IPS-NIHi7 (cell line): ENCODE data around the gene ELOVL7.
A peak's percentile ranks its signal among the peaks of the same experiment; 100 is the strongest.
"Not testable (repeated sequence)": the region's sequence is repeated elsewhere in the genome, so short reads cannot be mapped to it uniquely, and the experiment has no call there.

ENCODE experiments used
- DNase-seq: peaks from one replicate; pipeline ENCODE4 v3.0.0; 2012; ENCODE audit warnings: mixed read lengths; ENCODE audit errors: extremely low spot score

Gene ELOVL7

GRCh38 chr5:60843936-60844905 lies at the start of gene ELOVL7:
Gene ELOVL7, minus strand, starts transcription at chr5:60844269. Its CDS starts 56,872 bp downstream, at chr5:60787397.
- peak; percentile 92 for DNase-seq

- DNase-seq: no peak
Measured at GRCh38 chr5:60893521-60893920, 49.5 kb upstream of the ELOVL7 start.

- peak; percentile 33 for DNase-seq
Measured at GRCh38 chr5:60891667-60892066, 47.6 kb upstream of the ELOVL7 start.

GRCh38 chr5:60888359-60889061 lies 44.4 kb upstream of the ELOVL7 start:
- DNase-seq: no peak

GRCh38 chr5:60887746-60888145 lies 43.7 kb upstream of the ELOVL7 start:
- no peak for DNase-seq

- DNase-seq: no peak
Measured at GRCh38 chr5:60887096-60887495, 43.0 kb upstream of the ELOVL7 start.

GRCh38 chr5:60886158-60886557 lies 42.1 kb upstream of the ELOVL7 start:
- DNase-seq: no peak

- DNase-seq: peak; percentile 28
Measured at GRCh38 chr5:60883229-60883628, 39.2 kb upstream of the ELOVL7 start.

GRCh38 chr5:60872892-60873291 lies 28.8 kb upstream of the ELOVL7 start:
- DNase-seq: no peak

GRCh38 chr5:60870857-60871256 lies 26.8 kb upstream of the ELOVL7 start:
- DNase-seq: no peak

- not testable (repeated sequence) for DNase-seq
Measured at GRCh38 chr5:60860572-60860971, 16.5 kb upstream of the ELOVL7 start.

GRCh38 chr5:60856066-60856465 lies 12.0 kb upstream of the ELOVL7 start:
- no peak for DNase-seq

- DNase-seq: peak; percentile 33
Measured at GRCh38 chr5:60852940-60853339, 8.9 kb upstream of the ELOVL7 start.

- DNase-seq: no peak
Measured at GRCh38 chr5:60852317-60852716, 8.2 kb upstream of the ELOVL7 start.

GRCh38 chr5:60851626-60852025 lies 7.6 kb upstream of the ELOVL7 start:
- DNase-seq: no peak

GRCh38 chr5:60846298-60846697 lies 2.2 kb upstream of the ELOVL7 start:
- no peak for DNase-seq

- DNase-seq: peak; percentile 24
Measured at GRCh38 chr5:60843386-60843935, 608 bp downstream of the ELOVL7 start.

GRCh38 chr5:60842871-60843385 lies 1.1 kb downstream of the ELOVL7 start:
- peak; percentile 30 for DNase-seq

- no peak for DNase-seq
Measured at GRCh38 chr5:60841361-60841760, 2.7 kb downstream of the ELOVL7 start.

GRCh38 chr5:60836131-60836530 lies 7.9 kb downstream of the ELOVL7 start:
- no peak for DNase-seq

GRCh38 chr5:60835554-60835953 lies 8.5 kb downstream of the ELOVL7 start:
- DNase-seq: no peak

GRCh38 chr5:60833520-60833919 lies 10.5 kb downstream of the ELOVL7 start:
- DNase-seq: no peak
